ENCODE results near the gene TIMP3.
"Not testable (repeated sequence)": the region's sequence is repeated elsewhere in the genome, so short reads cannot be mapped to it uniquely, and the experiment has no call there.

The TIMP3 gene

GRCh38 chr22:32858121-32858703 is 56.7 kb downstream of the TIMP3 start:
- DNase-seq = no peak

- DNase-seq = no peak
Measured at GRCh38 chr22:32858957-32859356, 57.5 kb downstream of the TIMP3 start.

- DNase-seq = no peak
Measured at GRCh38 chr22:32859743-32860142, 58.2 kb downstream of the TIMP3 start.

- DNase-seq = no peak
Measured at GRCh38 chr22:32861330-32861729, 59.8 kb downstream of the TIMP3 start.

- no peak for DNase-seq
Measured at GRCh38 chr22:32862083-32862482, 60.6 kb downstream of the TIMP3 start.

GRCh38 chr22:32862936-32863661 is 61.6 kb downstream of the TIMP3 start:
- no peak for DNase-seq

- DNase-seq = no peak
Measured at GRCh38 chr22:32864041-32864440, 62.5 kb downstream of the TIMP3 start.

GRCh38 chr22:32864596-32864995 is 63.1 kb downstream of the TIMP3 start:
- no peak for DNase-seq

- DNase-seq = no peak
Measured at GRCh38 chr22:32866953-32867352, 65.4 kb downstream of the TIMP3 start.

GRCh38 chr22:32868946-32869345 is 67.4 kb downstream of the TIMP3 start:
- no peak for DNase-seq

- DNase-seq = no peak
Measured at GRCh38 chr22:32870474-32870873, 69.0 kb downstream of the TIMP3 start.

GRCh38 chr22:32873604-32874003 is 72.1 kb downstream of the TIMP3 start:
- DNase-seq = not testable (repeated sequence)

GRCh38 chr22:32874385-32874784 is 72.9 kb downstream of the TIMP3 start:
- DNase-seq = no peak

GRCh38 chr22:32874976-32875375 is 73.5 kb downstream of the TIMP3 start:
- no peak for DNase-seq

- DNase-seq = no peak
Measured at GRCh38 chr22:32876516-32876915, 75.0 kb downstream of the TIMP3 start.

GRCh38 chr22:32877196-32877595 is 75.7 kb downstream of the TIMP3 start:
- no peak for DNase-seq

GRCh38 chr22:32879550-32879949 is 78.0 kb downstream of the TIMP3 start:
- DNase-seq = no peak

- no peak for DNase-seq
Measured at GRCh38 chr22:32880061-32880460, 78.6 kb downstream of the TIMP3 start.

- no peak for DNase-seq
Measured at GRCh38 chr22:32880505-32880892, 79.0 kb downstream of the TIMP3 start.

GRCh38 chr22:32880893-32881596 is 79.5 kb downstream of the TIMP3 start:
- no peak for DNase-seq

- DNase-seq = no peak
Measured at GRCh38 chr22:32882360-32882755, 80.9 kb downstream of the TIMP3 start.

- DNase-seq = no peak
Measured at GRCh38 chr22:32882774-32883530, 81.4 kb downstream of the TIMP3 start.

GRCh38 chr22:32887324-32887980 is 85.9 kb downstream of the TIMP3 start:
- no peak for DNase-seq

Data from hippocampal formation (tissue), 2 donors.